ENCODE measurements around the gene SETD2. TPM values are rescaled to one million over a fixed set of nuclear protein-coding genes. Genes with fewer than 3 reads are reported as not detected.

Gene SETD2
- total RNA-seq, 2 donors from 2014 or later = 59.0 to 61.5 TPM

- Mint-ChIP-seq H3K27me3 (ENCODE audit: insufficient read depth) (no peaks in the 10 kb centered on the region), H3K36me3 (ENCODE audit: low read depth) (peaks cover 38% of the 10 kb centered on the region), H3K4me1 (peaks cover 7% of the 10 kb centered on the region), H3K9me3 (no peaks in the 10 kb centered on the region), H3K4me3 (no peak overlapping the region), H3K27ac (no peak overlapping the region)
- H3K27ac ChIP-seq (ENCODE audit: low read depth, low read length) = no peak overlapping the region
- no peak overlapping the region for H3K4me3 ChIP-seq (ENCODE audit: low read length)
- no peak overlapping the region for H3K9ac ChIP-seq (ENCODE audit: extremely low read depth, low read length, poor library complexity, severe bottlenecking)
- H3K36me3 ChIP-seq (ENCODE audit: control insufficient read depth, insufficient read depth, low read length) = peaks cover 62% of the 10 kb centered on the region
- no peak for DNase-seq
- no peaks in the 10 kb centered on the region for H3K27me3 ChIP-seq (ENCODE audit: control insufficient read depth, insufficient read depth, low read length, poor library complexity, severe bottlenecking)
- H3K9me3 ChIP-seq (ENCODE audit: control insufficient read depth, low read length) = no peaks in the 10 kb centered on the region
- peaks cover 4% of the 10 kb centered on the region for H3K4me1 ChIP-seq (ENCODE audit: control insufficient read depth, insufficient read depth, low read length)
- no peak for TF ChIP-seq CTCF (conservative IDR thresholded peaks at IDR 0.05)
These were observed 145.7 kb downstream of the SETD2 start for GRCh38 chr3:47018269-47018611.

GRCh38 chr3:47017504-47018268 lies 146.2 kb downstream of the SETD2 start:
- TF ChIP-seq CTCF (conservative IDR thresholded peaks at IDR 0.05) = no peak
- Histone ChIP-seq H3K4me3 (ENCODE audit: low read length) (no peak overlapping the region), H3K27me3 (ENCODE audit: control insufficient read depth, insufficient read depth, low read length, poor library complexity, severe bottlenecking) (no peaks in the 10 kb centered on the region), H3K36me3 (ENCODE audit: control insufficient read depth, insufficient read depth, low read length) (peaks cover 62% of the 10 kb centered on the region), H3K9ac (ENCODE audit: extremely low read depth, low read length, poor library complexity, severe bottlenecking) (no peak overlapping the region), H3K9me3 (ENCODE audit: control insufficient read depth, low read length) (no peaks in the 10 kb centered on the region), H3K4me1 (ENCODE audit: control insufficient read depth, insufficient read depth, low read length) (peaks cover 4% of the 10 kb centered on the region), H3K27ac (ENCODE audit: low read depth, low read length) (no peak overlapping the region)
- no peak overlapping the region for H3K4me3 Mint-ChIP-seq
- peaks cover 7% of the 10 kb centered on the region for H3K4me1 Mint-ChIP-seq
- peak; percentile 72 for DNase-seq
- 95 to 98% methylated on average over 5 to 6 of the region's 6 CpGs for WGBS, 2 experiments (ENCODE audit: insufficient coverage in 1 of 2, insufficient read length in 1 of 2)
- H3K27me3 Mint-ChIP-seq (ENCODE audit: insufficient read depth) = no peaks in the 10 kb centered on the region
- no peaks in the 10 kb centered on the region for H3K9me3 Mint-ChIP-seq
- H3K27ac Mint-ChIP-seq = no peak overlapping the region
- H3K36me3 Mint-ChIP-seq (ENCODE audit: low read depth) = peaks cover 38% of the 10 kb centered on the region

GRCh38 chr3:47016934-47017435 lies 146.9 kb downstream of the SETD2 start:
- no peak overlapping the region for H3K4me3 ChIP-seq (ENCODE audit: low read length)
- no peaks in the 10 kb centered on the region for H3K27me3 ChIP-seq (ENCODE audit: control insufficient read depth, insufficient read depth, low read length, poor library complexity, severe bottlenecking)
- Mint-ChIP-seq H3K9me3 (no peaks in the 10 kb centered on the region), H3K36me3 (ENCODE audit: low read depth) (peaks cover 38% of the 10 kb centered on the region), H3K27ac (peak overlapping the region; percentile 5), H3K4me3 (no peak overlapping the region), H3K4me1 (peaks cover 7% of the 10 kb centered on the region), H3K27me3 (ENCODE audit: insufficient read depth) (no peaks in the 10 kb centered on the region)
- H3K4me1 ChIP-seq (ENCODE audit: control insufficient read depth, insufficient read depth, low read length) = peaks cover 4% of the 10 kb centered on the region
- H3K9ac ChIP-seq (ENCODE audit: extremely low read depth, low read length, poor library complexity, severe bottlenecking) = no peak overlapping the region
- DNase-seq = no peak
- H3K36me3 ChIP-seq (ENCODE audit: control insufficient read depth, insufficient read depth, low read length) = peaks cover 62% of the 10 kb centered on the region
- 100% methylated on average over 1 of the region's 1 CpG; no CpG with 5 or more reads in 1 of the 2 experiments for WGBS, 2 experiments (ENCODE audit: insufficient coverage in 1 of 2, insufficient read length in 1 of 2)
- H3K9me3 ChIP-seq (ENCODE audit: control insufficient read depth, low read length) = no peaks in the 10 kb centered on the region
- no peak overlapping the region for H3K27ac ChIP-seq (ENCODE audit: low read depth, low read length)
- TF ChIP-seq CTCF (conservative IDR thresholded peaks at IDR 0.05) = no peak

Measured in endodermal cell (in vitro differentiated cells).